OCI-M1 (cell line): ENCODE data around the gene ABO.
A peak's percentile ranks its signal among the peaks of the same experiment; 100 is the strongest.
"Not testable (repeated sequence)": the region's sequence is repeated elsewhere in the genome, so short reads cannot be mapped to it uniquely, and the experiment has no call there.

Experiments used
- DNase-seq: peaks from one replicate; lab custom pipeline; 2025; lab: John Stamatoyannopoulos, UW

ABO gene

GRCh38 chr9:133263557-133263956, 11.4 kb downstream of the ABO start:
- DNase-seq, result peak; percentile 10

- DNase-seq, result no peak
Observed at GRCh38 chr9:133262226-133262625, 12.8 kb downstream of the ABO start.

- DNase-seq, result no peak
Observed at GRCh38 chr9:133261753-133262120, 13.3 kb downstream of the ABO start.

GRCh38 chr9:133261103-133261752, 13.8 kb downstream of the ABO start:
- no peak for DNase-seq

GRCh38 chr9:133260334-133261102, 14.5 kb downstream of the ABO start:
- no peak for DNase-seq

- DNase-seq, result no peak
Observed at GRCh38 chr9:133258061-133259015, 16.7 kb downstream of the ABO start.

- no peak for DNase-seq
Observed at GRCh38 chr9:133257465-133257956, 17.5 kb downstream of the ABO start.

GRCh38 chr9:133256686-133257091, 18.3 kb downstream of the ABO start:
- DNase-seq, result no peak

GRCh38 chr9:133256136-133256461, 18.9 kb downstream of the ABO start:
- no peak for DNase-seq

- DNase-seq, result no peak
Observed at GRCh38 chr9:133255371-133256135, 19.4 kb downstream of the ABO start.

GRCh38 chr9:133254471-133254870, 20.5 kb downstream of the ABO start:
- no peak for DNase-seq

GRCh38 chr9:133253268-133253667, 21.7 kb downstream of the ABO start:
- peak; percentile 30 for DNase-seq

GRCh38 chr9:133252301-133253020, 22.5 kb downstream of the ABO start:
- DNase-seq, result no peak

- no peak for DNase-seq
Observed at GRCh38 chr9:133251773-133252172, 23.2 kb downstream of the ABO start.

- DNase-seq, result not testable (repeated sequence)
Observed at GRCh38 chr9:133251221-133251620, 23.8 kb downstream of the ABO start.

GRCh38 chr9:133250741-133251170, 24.2 kb downstream of the ABO start:
- DNase-seq, result no peak

- DNase-seq, result no peak
Observed at GRCh38 chr9:133249337-133249736, 25.7 kb downstream of the ABO start.

GRCh38 chr9:133248726-133249295, 26.2 kb downstream of the ABO start:
- DNase-seq, result no peak

- DNase-seq, result no peak
Observed at GRCh38 chr9:133247632-133248031, 27.4 kb downstream of the ABO start.

GRCh38 chr9:133246991-133247390, 28.0 kb downstream of the ABO start:
- DNase-seq, result no peak

- no peak for DNase-seq
Observed at GRCh38 chr9:133246562-133246961, 28.4 kb downstream of the ABO start.
